ENCODE measurements around the gene STK32C. TPM values are rescaled to one million over a fixed set of nuclear protein-coding genes. Genes with fewer than 3 reads are reported as not detected.

Gene STK32C
- total and polyA plus RNA-seq, 7 donors: 3.6 to 11.7 (median 6.6) TPM

- Histone ChIP-seq H3K9me3 (no peaks in the 10 kb centered on the region), H3K36me3 (ENCODE audit: insufficient read depth in 1 of 2, low read depth in 1 of 2) (no peaks in the 10 kb centered on the region), H3K27ac (no peak overlapping the region), H3K27me3 (ENCODE audit: insufficient read depth in 3 of 3, low read length in 2 of 3) (no peaks in the 10 kb centered on the region), H3K4me3 (no peak overlapping the region), H3K4me1 (no peaks in the 10 kb centered on the region)
- TF ChIP-seq CTCF (IDR thresholded peaks at IDR 0.05): no peak
- DNase-seq (no peak), ATAC-seq (no peak)
- WGBS, 3 donors: 91 to 93% (median 92%) methylated on average over 14 of the region's 14 CpGs
- intact Hi-C loops (cut with DNase I): loop anchor here in 1 of 2 donors (10.0 kb wide), 1 partner anchor 434 kb away; no protein-coding TSS in a partner anchor
These were observed 96.5 kb downstream of the STK32C start for GRCh38 chr10:132211246-132211645.

- Histone ChIP-seq H3K27me3 (ENCODE audit: insufficient read depth in 3 of 3, low read length in 2 of 3) (no peaks in the 10 kb centered on the region), H3K4me1 (no peaks in the 10 kb centered on the region), H3K36me3 (ENCODE audit: insufficient read depth in 1 of 2, low read depth in 1 of 2) (no peaks in the 10 kb centered on the region), H3K4me3 (no peak overlapping the region), H3K9me3 (no peaks in the 10 kb centered on the region), H3K27ac (no peak overlapping the region)
- TF ChIP-seq CTCF (IDR thresholded peaks at IDR 0.05): no peak
- intact Hi-C loops (cut with DNase I): loop anchor here in 1 of 2 donors (10.0 kb wide), 1 partner anchor 434 kb away; no protein-coding TSS in a partner anchor
- no peak for ATAC-seq
- DNase-seq: no peak
- WGBS, 3 donors: 91 to 94% (median 93%) methylated on average over 14 of the region's 14 CpGs
These were observed 97.0 kb downstream of the STK32C start for GRCh38 chr10:132210766-132211165.

- intact Hi-C loops (cut with DNase I): loop anchor here in 1 of 2 donors (10.0 kb wide), 1 partner anchor 435 kb away; no protein-coding TSS in a partner anchor
- Histone ChIP-seq H3K27ac (no peak overlapping the region), H3K4me3 (no peak overlapping the region), H3K4me1 (no peaks in the 10 kb centered on the region), H3K36me3 (ENCODE audit: insufficient read depth in 1 of 2, low read depth in 1 of 2) (no peaks in the 10 kb centered on the region), H3K9me3 (no peaks in the 10 kb centered on the region), H3K27me3 (ENCODE audit: insufficient read depth in 3 of 3, low read length in 2 of 3) (no peaks in the 10 kb centered on the region)
- 86 to 90% (median 87%) methylated on average over 23 of the region's 23 CpGs for WGBS, 3 donors
- ATAC-seq (no peak), DNase-seq (no peak)
- TF ChIP-seq CTCF (IDR thresholded peaks at IDR 0.05): no peak
These were observed 97.7 kb downstream of the STK32C start for GRCh38 chr10:132209978-132210530.

GRCh38 chr10:132209130-132209529 lies 98.6 kb downstream of the STK32C start:
- H3K4me1 ChIP-seq: no peaks in the 10 kb centered on the region
- ATAC-seq: peak in 2 of 4 donors; percentile 26 to 28
- H3K36me3 ChIP-seq (ENCODE audit: insufficient read depth in 1 of 2, low read depth in 1 of 2): no peaks in the 10 kb centered on the region
- WGBS, 3 donors: 85 to 93% (median 87%) methylated on average over 14 of the region's 14 CpGs
- peak in 1 of 2 donors; percentile 45 for DNase-seq
- no peaks in the 10 kb centered on the region for H3K27me3 ChIP-seq (ENCODE audit: insufficient read depth in 3 of 3, low read length in 2 of 3)
- H3K27ac ChIP-seq: no peak overlapping the region
- no peaks in the 10 kb centered on the region for H3K9me3 ChIP-seq
- H3K4me3 ChIP-seq: no peak overlapping the region
- intact Hi-C loops (cut with DNase I): no loop called here
- TF ChIP-seq CTCF (IDR thresholded peaks at IDR 0.05): no peak
